Thyroid gland (tissue), 4 donors: Measurements from ENCODE around the gene CHST9. TPM values are rescaled to one million over a fixed set of nuclear protein-coding genes. Genes with fewer than 3 reads are reported as not detected.
"Not testable (repeated sequence)": the region's sequence is repeated elsewhere in the genome, so short reads cannot be mapped to it uniquely, and the experiment has no call there.

Experiments
- DNase-seq, 2 donors: peaks; one replicate each; pipeline ENCODE4 v3.0.0-alpha.2; 2019
- H3K27ac ChIP-seq, 3 donors: fragments of 200-600 bp; sonication (generic); 1 replicate in 2 of 3; 2 replicates in 1 of 3; pipeline ENCODE4 v1.5.1; 2016 to 2019; ENCODE audit warnings: mild to moderate bottlenecking in 1 of 3, moderate library complexity in 1 of 3
- H3K27me3 ChIP-seq: fragments of 200-600 bp; sonication (generic); one replicate; pipeline ENCODE4 v1.5.1; 2019
- H3K36me3 ChIP-seq, 2 donors: fragments of 200-600 bp; sonication (generic); one replicate each; pipeline ENCODE4 v1.5.1; 2016 to 2019
- H3K4me1 ChIP-seq, 2 donors: fragments of 200-600 bp; sonication (generic); one replicate each; pipeline ENCODE4 v1.5.1; 2017 to 2019
- H3K4me3 ChIP-seq, 3 donors: fragments of 200-600 bp; sonication (generic); replicated peaks in 1 of 3; 1 replicate in 2 of 3; 2 replicates in 1 of 3; pipeline ENCODE4 v1.5.1; 2016; ENCODE audit warnings: mild to moderate bottlenecking in 1 of 3
- H3K9me3 ChIP-seq: fragments of 200-600 bp; sonication (generic); one replicate; pipeline ENCODE4 v1.5.1; 2017
- POLR2A ChIP-seq, 2 donors: fragments of 450-650 bp; IDR thresholded peaks; one replicate each; pipeline ENCODE4 v1.6.1; 2017; ENCODE audit warnings: antibody characterized with exemption in 2 of 2, mild to moderate bottlenecking in 2 of 2, moderate library complexity in 1 of 2
- WGBS, 2 donors: methylation state at CpG; one replicate each; pipeline ENCODE4 v1.1.5; 2017; 5-methylcytosine and 5-hydroxymethylcytosine counted together
- intact Hi-C: fragments of 100-400 bp; cut with DNase I; formaldehyde crosslinking; loops from one replicate; pipeline ENCODE4 v1.15.1; 2023
- total RNA-seq, 4 donors: library from RNA; depleted of rRNA; stranded (reverse); fragments of >200 nt; gene quantifications; one replicate each; pipeline ENCODE4 v1.2.3, GENCODE V29; 2016
- TF ChIP-seq, protein P1 (sequence below), 6 experiments: fragments of 200-600 bp in 3 of 6; fragments of 450-650 bp in 3 of 6; sonication (generic) in 3 of 6; IDR thresholded peaks; one replicate each; pipeline ENCODE4 v1.5.1; 2016 to 2019; ENCODE audit warnings: antibody characterized with exemption in 6 of 6, mild to moderate bottlenecking in 2 of 6, inconsistent platforms in 1 of 6, moderate library complexity in 1 of 6

Gene CHST9
- total RNA-seq, 4 donors from 2014 or later = under 0.01 to 0.13 (median 0.05) TPM; not detected in 1

GRCh38 chr18:27171993-27172392 is 13.1 kb downstream of the CHST9 start:
- H3K4me3 ChIP-seq = no peak overlapping the region
- no peaks in the 10 kb centered on the region for H3K4me1 ChIP-seq
- TF ChIP-seq, protein P1, sequence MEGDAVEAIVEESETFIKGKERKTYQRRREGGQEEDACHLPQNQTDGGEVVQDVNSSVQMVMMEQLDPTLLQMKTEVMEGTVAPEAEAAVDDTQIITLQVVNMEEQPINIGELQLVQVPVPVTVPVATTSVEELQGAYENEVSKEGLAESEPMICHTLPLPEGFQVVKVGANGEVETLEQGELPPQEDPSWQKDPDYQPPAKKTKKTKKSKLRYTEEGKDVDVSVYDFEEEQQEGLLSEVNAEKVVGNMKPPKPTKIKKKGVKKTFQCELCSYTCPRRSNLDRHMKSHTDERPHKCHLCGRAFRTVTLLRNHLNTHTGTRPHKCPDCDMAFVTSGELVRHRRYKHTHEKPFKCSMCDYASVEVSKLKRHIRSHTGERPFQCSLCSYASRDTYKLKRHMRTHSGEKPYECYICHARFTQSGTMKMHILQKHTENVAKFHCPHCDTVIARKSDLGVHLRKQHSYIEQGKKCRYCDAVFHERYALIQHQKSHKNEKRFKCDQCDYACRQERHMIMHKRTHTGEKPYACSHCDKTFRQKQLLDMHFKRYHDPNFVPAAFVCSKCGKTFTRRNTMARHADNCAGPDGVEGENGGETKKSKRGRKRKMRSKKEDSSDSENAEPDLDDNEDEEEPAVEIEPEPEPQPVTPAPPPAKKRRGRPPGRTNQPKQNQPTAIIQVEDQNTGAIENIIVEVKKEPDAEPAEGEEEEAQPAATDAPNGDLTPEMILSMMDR (IDR thresholded peaks at IDR 0.05) = no peak
- TF ChIP-seq POLR2A (IDR thresholded peaks at IDR 0.05) = no peak
- WGBS, 2 donors = 59 to 67% methylated on average over 1 of the region's 1 CpG
- no peak overlapping the region for H3K27ac ChIP-seq
- no peaks in the 10 kb centered on the region for H3K36me3 ChIP-seq
- H3K27me3 ChIP-seq = no peaks in the 10 kb centered on the region
- no peak for DNase-seq
- intact Hi-C loops = no loop called here
- H3K9me3 ChIP-seq = no peaks in the 10 kb centered on the region

GRCh38 chr18:27165412-27165811 is 19.7 kb downstream of the CHST9 start:
- H3K9me3 ChIP-seq = no peaks in the 10 kb centered on the region
- H3K4me3 ChIP-seq = no peak overlapping the region
- no peaks in the 10 kb centered on the region for H3K36me3 ChIP-seq
- intact Hi-C loops = no loop called here
- H3K27ac ChIP-seq = no peak overlapping the region
- no peaks in the 10 kb centered on the region for H3K27me3 ChIP-seq
- no peak for TF ChIP-seq POLR2A (IDR thresholded peaks at IDR 0.05)
- TF ChIP-seq, protein P1 (IDR thresholded peaks at IDR 0.05) = no peak
- WGBS, 2 donors = 61 to 77% methylated on average over 1 of the region's 1 CpG
- no peak for DNase-seq
- H3K4me1 ChIP-seq = no peaks in the 10 kb centered on the region

DNA sequence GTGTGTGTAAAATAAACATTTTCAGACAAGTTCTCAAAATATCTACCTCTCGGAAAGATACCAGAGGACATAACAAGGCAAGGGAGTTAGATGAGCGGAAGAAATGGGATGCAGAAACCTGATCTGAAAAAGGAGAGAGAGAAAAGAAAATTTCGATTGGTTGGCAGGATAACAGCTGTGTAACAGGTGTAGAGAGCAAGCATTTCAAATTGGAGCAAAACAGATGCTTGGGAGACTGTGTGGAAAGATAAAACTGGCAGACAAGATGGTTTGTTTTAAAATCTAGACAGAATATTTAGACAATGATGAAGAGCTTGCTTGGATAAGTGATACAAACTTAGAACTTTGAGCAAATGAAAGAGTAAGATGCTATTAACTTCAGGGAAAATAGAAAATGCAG is 20.2 kb downstream of the CHST9 start:
- no peak overlapping the region for H3K27ac ChIP-seq
- no peaks in the 10 kb centered on the region for H3K4me1 ChIP-seq
- TF ChIP-seq, protein P1 (IDR thresholded peaks at IDR 0.05) = no peak
- no peak for TF ChIP-seq POLR2A (IDR thresholded peaks at IDR 0.05)
- intact Hi-C loops = no loop called here
- no peak for DNase-seq
- no peaks in the 10 kb centered on the region for H3K36me3 ChIP-seq
- no peaks in the 10 kb centered on the region for H3K9me3 ChIP-seq
- H3K4me3 ChIP-seq = no peak overlapping the region
- H3K27me3 ChIP-seq = no peaks in the 10 kb centered on the region
- WGBS, 2 donors = 71 to 82% methylated on average over 3 of the region's 3 CpGs

DNA sequence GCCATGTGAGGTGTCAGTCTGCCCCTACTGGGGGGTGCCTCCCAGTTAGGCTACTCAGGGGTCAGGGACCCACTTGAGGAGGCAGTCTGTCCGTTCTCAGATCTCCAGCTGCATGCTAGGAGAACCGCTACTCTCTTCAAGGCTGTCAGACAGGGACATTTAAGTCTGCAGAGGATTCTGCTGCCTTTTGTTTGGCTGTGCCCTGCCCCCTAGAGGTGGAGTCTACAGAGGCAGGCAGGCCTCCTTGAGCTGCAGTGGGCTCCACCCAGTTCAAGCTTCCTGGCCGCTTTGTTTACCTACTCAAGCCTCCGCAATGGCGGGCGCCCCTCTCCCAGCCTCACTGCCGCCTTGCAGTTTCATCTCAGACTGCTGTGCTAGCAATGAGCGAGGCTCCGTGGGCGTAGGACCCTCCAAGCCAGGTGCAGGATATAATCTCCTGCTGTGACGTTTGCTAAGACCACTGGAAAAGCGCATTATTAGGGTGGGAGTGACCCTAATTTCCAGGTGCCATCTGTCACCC is 21.9 kb downstream of the CHST9 start:
- H3K4me1 ChIP-seq, H3K27ac ChIP-seq, H3K4me3 ChIP-seq, intact Hi-C loops, H3K27me3 ChIP-seq, H3K36me3 ChIP-seq, DNase-seq, H3K9me3 ChIP-seq: not testable (repeated sequence)
- WGBS, 2 donors = 90% methylated on average over 10 to 11 of the region's 12 CpGs

GRCh38 chr18:27149240-27149639 is 35.9 kb downstream of the CHST9 start:
- intact Hi-C loops, DNase-seq, H3K27ac ChIP-seq, H3K4me1 ChIP-seq, H3K4me3 ChIP-seq, H3K36me3 ChIP-seq, H3K9me3 ChIP-seq, H3K27me3 ChIP-seq: not testable (repeated sequence)
- WGBS, 2 donors = 39 to 80% methylated on average over 5 of the region's 5 CpGs

DNA sequence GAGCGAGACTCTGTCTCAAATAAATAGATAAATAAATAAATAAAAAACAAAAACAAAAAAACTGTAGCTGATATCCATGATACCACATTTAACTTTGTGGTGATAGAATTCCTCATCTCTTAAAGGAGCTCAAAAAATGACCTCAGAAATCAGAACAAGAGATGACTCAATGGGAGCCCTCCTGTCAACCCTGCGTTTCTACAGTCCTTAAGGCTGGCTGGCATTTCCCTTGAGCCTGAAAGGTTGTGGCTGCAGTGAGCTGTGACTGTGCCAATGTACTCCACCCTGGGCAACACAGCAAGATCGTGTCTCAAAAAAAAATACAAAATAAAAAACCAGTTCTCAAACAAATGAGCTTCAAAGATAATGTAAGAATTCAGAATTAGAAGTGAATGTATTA is 40.4 kb downstream of the CHST9 start:
- Histone ChIP-seq H3K4me3 (no peak overlapping the region), H3K27ac (no peak overlapping the region), H3K4me1 (no peaks in the 10 kb centered on the region), H3K27me3 (no peaks in the 10 kb centered on the region), H3K9me3 (no peaks in the 10 kb centered on the region), H3K36me3 (no peaks in the 10 kb centered on the region)
- intact Hi-C loops = no loop called here
- TF ChIP-seq POLR2A (IDR thresholded peaks at IDR 0.05) = no peak
- TF ChIP-seq, protein P1 (IDR thresholded peaks at IDR 0.05) = no peak
- DNase-seq = no peak
- WGBS, 2 donors = 65 to 79% methylated on average over 3 of the region's 3 CpGs
